Measurements from ENCODE around the gene KCNK3.

DNA sequence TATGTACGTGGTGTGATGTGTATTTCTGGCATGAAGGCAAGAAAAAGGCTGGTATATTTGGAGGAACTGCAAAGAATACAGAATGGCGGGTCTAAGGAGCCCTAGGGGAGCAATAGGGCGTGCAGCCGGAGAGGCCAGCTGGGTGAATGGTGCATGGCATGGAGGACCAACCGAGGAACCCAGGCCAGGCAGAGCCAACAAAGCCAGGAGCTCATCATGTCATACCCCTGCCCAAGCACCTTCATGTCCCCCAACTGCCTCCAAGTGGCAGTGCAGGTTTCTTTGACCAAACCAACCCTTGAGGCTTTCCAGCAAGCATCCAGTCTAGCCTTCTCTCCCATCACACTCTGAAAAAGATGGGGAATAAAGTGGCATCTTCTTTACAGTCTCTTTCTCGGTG lies 8.9 kb upstream of the KCNK3 start:
- TF ChIP-seq EZH2phosphoT487 (IDR thresholded peaks at IDR 0.05; ENCODE audit: low read length): no peak
- TF ChIP-seq, protein P1, sequence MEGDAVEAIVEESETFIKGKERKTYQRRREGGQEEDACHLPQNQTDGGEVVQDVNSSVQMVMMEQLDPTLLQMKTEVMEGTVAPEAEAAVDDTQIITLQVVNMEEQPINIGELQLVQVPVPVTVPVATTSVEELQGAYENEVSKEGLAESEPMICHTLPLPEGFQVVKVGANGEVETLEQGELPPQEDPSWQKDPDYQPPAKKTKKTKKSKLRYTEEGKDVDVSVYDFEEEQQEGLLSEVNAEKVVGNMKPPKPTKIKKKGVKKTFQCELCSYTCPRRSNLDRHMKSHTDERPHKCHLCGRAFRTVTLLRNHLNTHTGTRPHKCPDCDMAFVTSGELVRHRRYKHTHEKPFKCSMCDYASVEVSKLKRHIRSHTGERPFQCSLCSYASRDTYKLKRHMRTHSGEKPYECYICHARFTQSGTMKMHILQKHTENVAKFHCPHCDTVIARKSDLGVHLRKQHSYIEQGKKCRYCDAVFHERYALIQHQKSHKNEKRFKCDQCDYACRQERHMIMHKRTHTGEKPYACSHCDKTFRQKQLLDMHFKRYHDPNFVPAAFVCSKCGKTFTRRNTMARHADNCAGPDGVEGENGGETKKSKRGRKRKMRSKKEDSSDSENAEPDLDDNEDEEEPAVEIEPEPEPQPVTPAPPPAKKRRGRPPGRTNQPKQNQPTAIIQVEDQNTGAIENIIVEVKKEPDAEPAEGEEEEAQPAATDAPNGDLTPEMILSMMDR (IDR thresholded peaks at IDR 0.05; ENCODE audit: low read length): no peak
- TF ChIP-seq EZH2 (optimal IDR thresholded peaks at IDR 0.05; ENCODE audit: low read depth, low read length): no peak
